BJ (cell line): Measurements from ENCODE around the gene UQCR10. TPM values are rescaled to one million over a fixed set of nuclear protein-coding genes. Genes with fewer than 3 reads are reported as not detected.

Experiments
- CTCF ChIA-PET: fragments of 350-600 bp; formaldehyde crosslinking; extraction: SDS; loops from one replicate; lab custom pipeline; 2021; ENCODE audit warnings: antibody characterized with exemption, inconsistent platforms; lab: Yijun Ruan, JAX
- POLR2A ChIA-PET: fragments of 300-600 bp; sonication (Branson Sonifier 250); formaldehyde crosslinking; extraction: SDS; loops from one replicate; lab custom pipeline; 2021; ENCODE audit warnings: antibody characterized with exemption; lab: Charles Lee
- DNase-seq: peaks from one replicate; pipeline ENCODE4 v3.0.0-alpha.2; 2011; ENCODE audit warnings: low read depth
- H3K27me3 ChIP-seq: 2 replicates; pipeline ENCODE4 v1.6.0; 2011; ENCODE audit warnings: low read length; ENCODE audit not compliant: control insufficient read depth, insufficient read depth
- H3K36me3 ChIP-seq: 2 replicates; pipeline ENCODE4 v1.5.1; 2011; ENCODE audit warnings: low read length; ENCODE audit not compliant: control insufficient read depth, insufficient read depth
- H3K4me3 ChIP-seq: 2 replicates; pipeline ENCODE4 v1.5.1; 2011; ENCODE audit warnings: low read depth, mild to moderate bottlenecking, control low read depth, low read length
- polyA plus RNA-seq: library from polyadenylated mRNA; depleted of rRNA; stranded (reverse); fragments of >200 nt; gene quantifications from 2 replicates; pipeline ENCODE4 v1.2.3, GENCODE V29; 2011; rRNA removed
- small RNA-seq: library from RNA; depleted of rRNA; stranded (forward); fragments of <200 nt; gene quantifications from one replicate; pipeline ENCODE3, GENCODE V24; 2012; ENCODE audit warnings: low replicate concordance, low read depth; ENCODE audit not compliant: insufficient read length
- TF ChIP-seq, protein P1 (sequence below): IDR thresholded peaks from 2 replicates; pipeline ENCODE4 v1.5.1; 2011; ENCODE audit warnings: low read depth, mild to moderate bottlenecking, control low read depth, inconsistent platforms, low read length, moderate library complexity; ENCODE audit not compliant: insufficient read depth

Gene UQCR10
- polyA plus RNA-seq, 1 experiment: 184 TPM

DNA sequence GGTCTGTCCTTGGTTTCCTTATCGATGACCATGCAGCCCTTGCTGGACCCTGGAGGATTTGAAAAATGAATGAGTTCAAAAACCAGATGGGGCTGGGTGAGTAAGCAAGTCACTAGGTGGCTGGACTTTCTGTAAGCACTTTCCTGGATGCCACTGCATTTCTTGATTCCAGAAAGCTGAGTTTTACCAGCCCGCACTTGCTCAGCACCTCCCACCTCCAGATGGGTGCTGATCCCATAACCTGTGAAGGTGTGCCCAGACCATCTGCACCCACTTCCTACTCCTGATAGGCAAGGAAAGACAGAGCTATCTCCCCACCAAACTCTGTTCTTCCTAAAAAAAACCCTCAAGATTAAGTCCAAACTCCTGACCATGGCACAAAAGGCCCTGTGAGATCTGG, 49.8 kb downstream of the UQCR10 start:
- Histone ChIP-seq H3K36me3 (peaks cover 19% of the 10 kb centered on the region), H3K4me3 (no peak overlapping the region), H3K27me3 (no peaks in the 10 kb centered on the region)
- TF ChIP-seq, protein P1, sequence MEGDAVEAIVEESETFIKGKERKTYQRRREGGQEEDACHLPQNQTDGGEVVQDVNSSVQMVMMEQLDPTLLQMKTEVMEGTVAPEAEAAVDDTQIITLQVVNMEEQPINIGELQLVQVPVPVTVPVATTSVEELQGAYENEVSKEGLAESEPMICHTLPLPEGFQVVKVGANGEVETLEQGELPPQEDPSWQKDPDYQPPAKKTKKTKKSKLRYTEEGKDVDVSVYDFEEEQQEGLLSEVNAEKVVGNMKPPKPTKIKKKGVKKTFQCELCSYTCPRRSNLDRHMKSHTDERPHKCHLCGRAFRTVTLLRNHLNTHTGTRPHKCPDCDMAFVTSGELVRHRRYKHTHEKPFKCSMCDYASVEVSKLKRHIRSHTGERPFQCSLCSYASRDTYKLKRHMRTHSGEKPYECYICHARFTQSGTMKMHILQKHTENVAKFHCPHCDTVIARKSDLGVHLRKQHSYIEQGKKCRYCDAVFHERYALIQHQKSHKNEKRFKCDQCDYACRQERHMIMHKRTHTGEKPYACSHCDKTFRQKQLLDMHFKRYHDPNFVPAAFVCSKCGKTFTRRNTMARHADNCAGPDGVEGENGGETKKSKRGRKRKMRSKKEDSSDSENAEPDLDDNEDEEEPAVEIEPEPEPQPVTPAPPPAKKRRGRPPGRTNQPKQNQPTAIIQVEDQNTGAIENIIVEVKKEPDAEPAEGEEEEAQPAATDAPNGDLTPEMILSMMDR: no peak
- ChIA-PET POLR2A (no interaction called here), CTCF (interaction anchor here (0.6 to 0.9 kb wide), 3 partner anchors 16 to 253 kb away, joined by 3 read pairs; no protein-coding TSS in a partner anchor)
- DNase-seq: no peak

DNA sequence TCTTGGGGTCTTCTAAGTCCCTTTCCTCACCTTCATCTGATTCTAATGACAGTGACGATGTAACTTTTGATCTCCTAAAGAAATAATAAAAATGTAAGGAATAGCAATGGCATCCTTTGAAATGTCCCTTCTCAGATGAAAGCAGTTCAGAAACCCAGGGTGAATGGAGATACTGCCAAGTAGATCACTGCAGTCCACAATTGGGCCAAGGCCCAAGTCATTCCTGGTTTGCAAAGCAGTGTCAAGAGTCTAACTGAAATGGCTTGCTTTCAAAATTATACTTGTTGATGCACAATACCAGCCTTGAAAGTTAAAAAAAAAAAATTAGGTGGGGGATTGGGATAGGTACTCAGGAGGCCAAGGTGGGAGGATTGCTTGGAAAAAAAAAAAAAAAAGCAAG, 50.6 kb downstream of the UQCR10 start:
- DNase-seq: no peak
- TF ChIP-seq, protein P1: no peak
- ChIA-PET CTCF (no interaction called here), POLR2A (no interaction called here)
- Histone ChIP-seq H3K36me3 (peaks cover 13% of the 10 kb centered on the region), H3K4me3 (no peak overlapping the region), H3K27me3 (no peaks in the 10 kb centered on the region)

- H3K27me3 ChIP-seq: no peaks in the 10 kb centered on the region
- TF ChIP-seq, protein P1: no peak
- POLR2A ChIA-PET: no interaction called here
- H3K4me3 ChIP-seq: no peak overlapping the region
- no peak for DNase-seq
- CTCF ChIA-PET: no interaction called here
- peaks cover 11% of the 10 kb centered on the region for H3K36me3 ChIP-seq
Measured at GRCh38 chr22:29819501-29819900, 52.3 kb downstream of the UQCR10 start.

Small RNAs within 50 kb of the gene (small RNA-seq; reads per million reads assigned to genes)
- gene RF00019: not detected

Other genes with a start within 250 kb of the UQCR10 start
- 89.1 and 119 TPM in 2 replicates for gene THOC5, start 213.6 kb upstream of the UQCR10 start, polyA plus RNA-seq
- gene NIPSNAP1, start 186.3 kb upstream of the UQCR10 start, polyA plus RNA-seq: 48.4 and 68.4 TPM in 2 replicates
- 36.0 and 41.9 TPM in 2 replicates for gene NF2, start 163.7 kb upstream of the UQCR10 start, polyA plus RNA-seq
- 0.02 TPM in 1 of 2 replicates, not detected in the other for gene CABP7, start 47.4 kb upstream of the UQCR10 start, polyA plus RNA-seq
- 22.3 and 29.0 TPM in 2 replicates for gene ZMAT5, start 362 bp upstream of the UQCR10 start, polyA plus RNA-seq
- 48.5 and 62.6 TPM in 2 replicates for gene ASCC2, start 70.9 kb downstream of the UQCR10 start, polyA plus RNA-seq
- gene MTMR3, start 115.8 kb downstream of the UQCR10 start, polyA plus RNA-seq: 22.2 and 32.8 TPM in 2 replicates